ENCODE data around the gene IFNGR2. TPM values are rescaled to one million over a fixed set of nuclear protein-coding genes. Genes with fewer than 3 reads are reported as not detected.

IFNGR2 gene
- total and polyA plus RNA-seq, 2 experiments from 2014 or later, result 21.9 to 29.4 TPM

DNA sequence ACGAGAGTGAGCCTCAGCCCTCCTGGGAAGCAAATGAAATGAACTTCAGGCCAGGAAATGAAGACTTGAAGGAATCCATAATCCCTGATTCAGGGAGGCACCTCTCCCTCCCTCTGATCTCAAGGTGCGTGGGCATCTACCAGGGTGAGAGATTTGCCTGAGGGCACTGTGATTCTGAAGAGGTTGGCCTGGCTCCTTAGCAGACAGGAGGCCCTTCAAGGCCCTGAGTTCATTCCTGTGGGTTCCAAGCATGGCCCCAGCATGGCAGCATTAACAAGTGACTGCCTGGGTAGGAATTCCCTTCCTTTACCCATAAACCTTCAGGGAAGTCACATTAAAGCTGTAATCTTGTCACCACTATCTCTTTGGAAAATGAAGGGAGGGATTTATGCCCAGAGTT is 29.8 kb upstream of the IFNGR2 start:
- TF ChIP-seq, protein P1, sequence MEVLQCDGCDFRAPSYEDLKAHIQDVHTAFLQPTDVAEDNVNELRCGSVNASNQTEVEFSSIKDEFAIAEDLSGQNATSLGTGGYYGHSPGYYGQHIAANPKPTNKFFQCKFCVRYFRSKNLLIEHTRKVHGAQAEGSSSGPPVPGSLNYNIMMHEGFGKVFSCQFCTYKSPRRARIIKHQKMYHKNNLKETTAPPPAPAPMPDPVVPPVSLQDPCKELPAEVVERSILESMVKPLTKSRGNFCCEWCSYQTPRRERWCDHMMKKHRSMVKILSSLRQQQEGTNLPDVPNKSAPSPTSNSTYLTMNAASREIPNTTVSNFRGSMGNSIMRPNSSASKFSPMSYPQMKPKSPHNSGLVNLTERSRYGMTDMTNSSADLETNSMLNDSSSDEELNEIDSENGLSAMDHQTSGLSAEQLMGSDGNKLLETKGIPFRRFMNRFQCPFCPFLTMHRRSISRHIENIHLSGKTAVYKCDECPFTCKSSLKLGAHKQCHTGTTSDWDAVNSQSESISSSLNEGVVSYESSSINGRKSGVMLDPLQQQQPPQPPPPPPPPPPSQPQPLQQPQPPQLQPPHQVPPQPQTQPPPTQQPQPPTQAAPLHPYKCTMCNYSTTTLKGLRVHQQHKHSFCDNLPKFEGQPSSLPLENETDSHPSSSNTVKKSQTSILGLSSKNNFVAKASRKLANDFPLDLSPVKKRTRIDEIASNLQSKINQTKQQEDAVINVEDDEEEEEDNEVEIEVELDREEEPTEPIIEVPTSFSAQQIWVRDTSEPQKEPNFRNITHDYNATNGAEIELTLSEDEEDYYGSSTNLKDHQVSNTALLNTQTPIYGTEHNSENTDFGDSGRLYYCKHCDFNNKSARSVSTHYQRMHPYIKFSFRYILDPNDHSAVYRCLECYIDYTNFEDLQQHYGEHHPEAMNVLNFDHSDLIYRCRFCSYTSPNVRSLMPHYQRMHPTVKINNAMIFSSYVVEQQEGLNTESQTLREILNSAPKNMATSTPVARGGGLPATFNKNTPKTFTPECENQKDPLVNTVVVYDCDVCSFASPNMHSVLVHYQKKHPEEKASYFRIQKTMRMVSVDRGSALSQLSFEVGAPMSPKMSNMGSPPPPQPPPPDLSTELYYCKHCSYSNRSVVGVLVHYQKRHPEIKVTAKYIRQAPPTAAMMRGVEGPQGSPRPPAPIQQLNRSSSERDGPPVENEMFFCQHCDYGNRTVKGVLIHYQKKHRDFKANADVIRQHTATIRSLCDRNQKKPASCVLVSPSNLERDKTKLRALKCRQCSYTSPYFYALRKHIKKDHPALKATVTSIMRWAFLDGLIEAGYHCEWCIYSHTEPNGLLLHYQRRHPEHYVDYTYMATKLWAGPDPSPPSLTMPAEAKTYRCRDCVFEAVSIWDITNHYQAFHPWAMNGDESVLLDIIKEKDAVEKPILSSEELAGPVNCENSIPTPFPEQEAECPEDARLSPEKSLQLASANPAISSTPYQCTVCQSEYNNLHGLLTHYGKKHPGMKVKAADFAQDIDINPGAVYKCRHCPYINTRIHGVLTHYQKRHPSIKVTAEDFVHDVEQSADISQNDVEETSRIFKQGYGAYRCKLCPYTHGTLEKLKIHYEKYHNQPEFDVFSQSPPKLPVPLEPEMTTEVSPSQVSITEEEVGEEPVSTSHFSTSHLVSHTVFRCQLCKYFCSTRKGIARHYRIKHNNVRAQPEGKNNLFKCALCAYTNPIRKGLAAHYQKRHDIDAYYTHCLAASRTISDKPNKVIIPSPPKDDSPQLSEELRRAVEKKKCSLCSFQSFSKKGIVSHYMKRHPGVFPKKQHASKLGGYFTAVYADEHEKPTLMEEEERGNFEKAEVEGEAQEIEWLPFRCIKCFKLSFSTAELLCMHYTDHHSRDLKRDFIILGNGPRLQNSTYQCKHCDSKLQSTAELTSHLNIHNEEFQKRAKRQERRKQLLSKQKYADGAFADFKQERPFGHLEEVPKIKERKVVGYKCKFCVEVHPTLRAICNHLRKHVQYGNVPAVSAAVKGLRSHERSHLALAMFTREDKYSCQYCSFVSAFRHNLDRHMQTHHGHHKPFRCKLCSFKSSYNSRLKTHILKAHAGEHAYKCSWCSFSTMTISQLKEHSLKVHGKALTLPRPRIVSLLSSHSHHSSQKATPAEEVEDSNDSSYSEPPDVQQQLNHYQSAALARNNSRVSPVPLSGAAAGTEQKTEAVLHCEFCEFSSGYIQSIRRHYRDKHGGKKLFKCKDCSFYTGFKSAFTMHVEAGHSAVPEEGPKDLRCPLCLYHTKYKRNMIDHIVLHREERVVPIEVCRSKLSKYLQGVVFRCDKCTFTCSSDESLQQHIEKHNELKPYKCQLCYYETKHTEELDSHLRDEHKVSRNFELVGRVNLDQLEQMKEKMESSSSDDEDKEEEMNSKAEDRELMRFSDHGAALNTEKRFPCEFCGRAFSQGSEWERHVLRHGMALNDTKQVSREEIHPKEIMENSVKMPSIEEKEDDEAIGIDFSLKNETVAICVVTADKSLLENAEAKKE (CRISPR knock-in tag; IDR thresholded peaks at IDR 0.05), result no peak
- TF ChIP-seq EZH2phosphoT487 (IDR thresholded peaks at IDR 0.05; ENCODE audit: unreplicated experiment) (no peak), ZNF114 (CRISPR knock-in tag; IDR thresholded peaks at IDR 0.05) (no peak), NANOG (IDR thresholded peaks at IDR 0.05; ENCODE audit: borderline replicate concordance) (no peak), STAT1 (IDR thresholded peaks at IDR 0.05; ENCODE audit: unreplicated experiment) (no peak), ZNF331 (CRISPR knock-in tag; IDR thresholded peaks at IDR 0.05; ENCODE audit: low read depth) (no peak), POLR2AphosphoS5 (IDR thresholded peaks at IDR 0.05; ENCODE audit: low read depth) (no peak), JUNB (IDR thresholded peaks at IDR 0.05; ENCODE audit: unreplicated experiment) (no peak), EZH2 (IDR thresholded peaks at IDR 0.05; ENCODE audit: low read depth, unreplicated experiment) (no peak), CREB1 (CRISPR knock-in tag; IDR thresholded peaks at IDR 0.05; ENCODE audit: low read depth) (no peak)
- TF ChIP-seq, protein P2, sequence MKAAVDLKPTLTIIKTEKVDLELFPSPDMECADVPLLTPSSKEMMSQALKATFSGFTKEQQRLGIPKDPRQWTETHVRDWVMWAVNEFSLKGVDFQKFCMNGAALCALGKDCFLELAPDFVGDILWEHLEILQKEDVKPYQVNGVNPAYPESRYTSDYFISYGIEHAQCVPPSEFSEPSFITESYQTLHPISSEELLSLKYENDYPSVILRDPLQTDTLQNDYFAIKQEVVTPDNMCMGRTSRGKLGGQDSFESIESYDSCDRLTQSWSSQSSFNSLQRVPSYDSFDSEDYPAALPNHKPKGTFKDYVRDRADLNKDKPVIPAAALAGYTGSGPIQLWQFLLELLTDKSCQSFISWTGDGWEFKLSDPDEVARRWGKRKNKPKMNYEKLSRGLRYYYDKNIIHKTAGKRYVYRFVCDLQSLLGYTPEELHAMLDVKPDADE (IDR thresholded peaks at IDR 0.05), result no peak
- TF ChIP-seq, protein P3, sequence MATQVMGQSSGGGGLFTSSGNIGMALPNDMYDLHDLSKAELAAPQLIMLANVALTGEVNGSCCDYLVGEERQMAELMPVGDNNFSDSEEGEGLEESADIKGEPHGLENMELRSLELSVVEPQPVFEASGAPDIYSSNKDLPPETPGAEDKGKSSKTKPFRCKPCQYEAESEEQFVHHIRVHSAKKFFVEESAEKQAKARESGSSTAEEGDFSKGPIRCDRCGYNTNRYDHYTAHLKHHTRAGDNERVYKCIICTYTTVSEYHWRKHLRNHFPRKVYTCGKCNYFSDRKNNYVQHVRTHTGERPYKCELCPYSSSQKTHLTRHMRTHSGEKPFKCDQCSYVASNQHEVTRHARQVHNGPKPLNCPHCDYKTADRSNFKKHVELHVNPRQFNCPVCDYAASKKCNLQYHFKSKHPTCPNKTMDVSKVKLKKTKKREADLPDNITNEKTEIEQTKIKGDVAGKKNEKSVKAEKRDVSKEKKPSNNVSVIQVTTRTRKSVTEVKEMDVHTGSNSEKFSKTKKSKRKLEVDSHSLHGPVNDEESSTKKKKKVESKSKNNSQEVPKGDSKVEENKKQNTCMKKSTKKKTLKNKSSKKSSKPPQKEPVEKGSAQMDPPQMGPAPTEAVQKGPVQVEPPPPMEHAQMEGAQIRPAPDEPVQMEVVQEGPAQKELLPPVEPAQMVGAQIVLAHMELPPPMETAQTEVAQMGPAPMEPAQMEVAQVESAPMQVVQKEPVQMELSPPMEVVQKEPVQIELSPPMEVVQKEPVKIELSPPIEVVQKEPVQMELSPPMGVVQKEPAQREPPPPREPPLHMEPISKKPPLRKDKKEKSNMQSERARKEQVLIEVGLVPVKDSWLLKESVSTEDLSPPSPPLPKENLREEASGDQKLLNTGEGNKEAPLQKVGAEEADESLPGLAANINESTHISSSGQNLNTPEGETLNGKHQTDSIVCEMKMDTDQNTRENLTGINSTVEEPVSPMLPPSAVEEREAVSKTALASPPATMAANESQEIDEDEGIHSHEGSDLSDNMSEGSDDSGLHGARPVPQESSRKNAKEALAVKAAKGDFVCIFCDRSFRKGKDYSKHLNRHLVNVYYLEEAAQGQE (IDR thresholded peaks at IDR 0.05; ENCODE audit: unreplicated experiment), result no peak
- TF ChIP-seq, protein P4, sequence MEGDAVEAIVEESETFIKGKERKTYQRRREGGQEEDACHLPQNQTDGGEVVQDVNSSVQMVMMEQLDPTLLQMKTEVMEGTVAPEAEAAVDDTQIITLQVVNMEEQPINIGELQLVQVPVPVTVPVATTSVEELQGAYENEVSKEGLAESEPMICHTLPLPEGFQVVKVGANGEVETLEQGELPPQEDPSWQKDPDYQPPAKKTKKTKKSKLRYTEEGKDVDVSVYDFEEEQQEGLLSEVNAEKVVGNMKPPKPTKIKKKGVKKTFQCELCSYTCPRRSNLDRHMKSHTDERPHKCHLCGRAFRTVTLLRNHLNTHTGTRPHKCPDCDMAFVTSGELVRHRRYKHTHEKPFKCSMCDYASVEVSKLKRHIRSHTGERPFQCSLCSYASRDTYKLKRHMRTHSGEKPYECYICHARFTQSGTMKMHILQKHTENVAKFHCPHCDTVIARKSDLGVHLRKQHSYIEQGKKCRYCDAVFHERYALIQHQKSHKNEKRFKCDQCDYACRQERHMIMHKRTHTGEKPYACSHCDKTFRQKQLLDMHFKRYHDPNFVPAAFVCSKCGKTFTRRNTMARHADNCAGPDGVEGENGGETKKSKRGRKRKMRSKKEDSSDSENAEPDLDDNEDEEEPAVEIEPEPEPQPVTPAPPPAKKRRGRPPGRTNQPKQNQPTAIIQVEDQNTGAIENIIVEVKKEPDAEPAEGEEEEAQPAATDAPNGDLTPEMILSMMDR (conservative IDR thresholded peaks at IDR 0.05; ENCODE audit: low read depth in 2 of 2), result no peak
- Mint-ChIP-seq H3K4me1 (no peaks in the 10 kb centered on the region), H3K27ac (no peak overlapping the region), H3K9me3 (peaks cover 31% of the 10 kb centered on the region), H3K4me3 (no peak overlapping the region), H3K27me3 (ENCODE audit: insufficient read depth, low read depth, poor library complexity) (peaks cover 5% of the 10 kb centered on the region), H3K36me3 (ENCODE audit: low read depth) (peaks cover 15% of the 10 kb centered on the region)
- Histone ChIP-seq H4K20me1 (replicated peaks; ENCODE audit: insufficient read depth) (no peaks in the 10 kb centered on the region), H3K4me2 (no peak overlapping the region), H3K79me2 (replicated peaks; ENCODE audit: insufficient read depth) (no peaks in the 10 kb centered on the region), H3K36me3 (ENCODE audit: insufficient read depth) (peaks cover 7% of the 10 kb centered on the region; the same call in 1 of the 2 replicates), H3K4me3 (no peak overlapping the region), H3K9me2 (ENCODE audit: insufficient read depth) (no peaks in the 10 kb centered on the region), H3K27me3 (ENCODE audit: insufficient read depth) (no peaks in the 10 kb centered on the region), H3K4me1 (ENCODE audit: insufficient read depth) (no peaks in the 10 kb centered on the region), H3K27ac (ENCODE audit: low read depth) (no peak overlapping the region), H3F3A (replicated peaks; ENCODE audit: low read depth) (0 out of 2 replicates have a peak, but pooled peaks cover 3% of the 10 kb centered on the region), H2AFZ (peak overlapping the region; percentile 45; the same call in 1 of the 2 replicates)
- DNase-seq (ENCODE audit: low spot score) (no peak), ATAC-seq (no peak)
